ENCODE measurements around the gene F2.

- no peak for TF ChIP-seq EZH2 (IDR thresholded peaks at IDR 0.05; ENCODE audit: insufficient read depth, poor library complexity, severe bottlenecking)
- TF ChIP-seq EZH2phosphoT487 (IDR thresholded peaks at IDR 0.05; ENCODE audit: insufficient read depth, low read depth), result no peak
Observed at GRCh38 chr11:46743693-46744339, 24.8 kb downstream of the F2 start.
